ENCODE data around the gene DARS1. TPM values are rescaled to one million over a fixed set of nuclear protein-coding genes. Genes with fewer than 3 reads are reported as not detected.

DARS1 gene
- total and polyA plus RNA-seq, 5 donors from 2014 or later = 51.8 to 144 (median 128) TPM

DNA sequence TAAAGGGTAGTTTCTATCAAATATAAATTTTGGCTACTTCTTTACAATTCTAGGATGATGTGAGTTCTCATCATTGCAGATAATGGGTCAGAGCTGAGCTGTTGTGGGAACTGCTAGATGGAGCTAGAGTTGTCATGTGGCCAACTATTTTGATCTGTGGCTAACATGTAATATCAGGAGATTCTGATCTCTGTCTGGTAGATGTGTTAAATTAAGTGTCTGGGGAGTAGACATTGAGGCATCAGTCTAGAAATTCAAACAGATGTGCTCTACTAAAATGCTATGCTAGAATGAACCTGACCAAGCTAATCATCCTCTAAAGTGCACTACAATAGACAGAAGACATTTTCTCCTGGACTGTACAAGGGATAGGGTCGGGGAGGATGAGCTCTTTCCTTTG is 30.3 kb upstream of the DARS1 start:
- peaks cover 6% of the 10 kb centered on the region for H3K27me3 Mint-ChIP-seq
- H3K4me3 ChIP-seq (ENCODE audit: low read depth, low read length) = no peak overlapping the region
- no peaks in the 10 kb centered on the region for H3K27me3 ChIP-seq (ENCODE audit: control insufficient read depth, insufficient read depth, low read length)
- ATAC-seq (ENCODE audit: low read depth in 2 of 2) (no peak), DNase-seq (no peak)
- no peaks in the 10 kb centered on the region for H3K36me3 ChIP-seq (ENCODE audit: control insufficient read depth, insufficient read depth, low read length)
- H3K36me3 Mint-ChIP-seq = no peaks in the 10 kb centered on the region
- no peaks in the 10 kb centered on the region for H3K9me3 ChIP-seq (ENCODE audit: control insufficient read depth in 2 of 2, low read length in 2 of 2)
- peak overlapping the region in 1 of 3 donors; percentile 49 for H3K27ac Mint-ChIP-seq
- H3K9me3 Mint-ChIP-seq = peaks cover 0 to 1% (median 0%) of the 10 kb centered on the region in 7 donors
- H3K4me1 ChIP-seq (ENCODE audit: control insufficient read depth, insufficient read depth, low read length, poor library complexity, severe bottlenecking) = no peaks in the 10 kb centered on the region
- no peak overlapping the region for H3K27ac ChIP-seq (ENCODE audit: insufficient read depth, low read length, poor library complexity, severe bottlenecking)
- peaks cover 0 to 17% (median 10%) of the 10 kb centered on the region in 4 donors for H3K4me1 Mint-ChIP-seq
- H3K4me3 Mint-ChIP-seq = no peak overlapping the region

DNA sequence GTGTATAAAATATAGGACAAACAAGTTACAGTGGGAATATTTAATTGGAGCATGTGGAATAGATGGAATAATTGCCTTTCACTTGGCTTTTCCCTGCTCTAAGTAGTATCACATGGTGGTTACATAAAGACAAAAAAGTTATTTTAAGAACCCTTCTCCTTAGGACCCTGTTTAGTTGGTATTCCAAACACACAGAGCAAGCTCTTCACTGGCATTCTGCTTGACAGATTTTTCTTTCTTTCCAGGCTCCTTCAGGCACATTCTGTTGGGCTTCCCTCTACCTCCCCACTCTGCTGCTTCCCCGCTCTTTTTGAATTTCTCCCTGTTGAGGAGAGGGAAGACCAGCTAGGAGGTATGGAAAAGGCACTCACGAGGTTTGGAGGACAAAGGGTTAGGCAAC is 29.0 kb upstream of the DARS1 start:
- Mint-ChIP-seq H3K4me1 (peaks cover 0 to 16% (median 8%) of the 10 kb centered on the region in 4 donors), H3K27me3 (peaks cover 6% of the 10 kb centered on the region), H3K9me3 (peaks cover 0 to 1% (median 0%) of the 10 kb centered on the region in 7 donors), H3K4me3 (no peak overlapping the region), H3K36me3 (no peaks in the 10 kb centered on the region), H3K27ac (no peak overlapping the region)
- Histone ChIP-seq H3K4me3 (ENCODE audit: low read depth, low read length) (no peak overlapping the region), H3K9me3 (ENCODE audit: control insufficient read depth in 2 of 2, low read length in 2 of 2) (no peaks in the 10 kb centered on the region), H3K4me1 (ENCODE audit: control insufficient read depth, insufficient read depth, low read length, poor library complexity, severe bottlenecking) (no peaks in the 10 kb centered on the region), H3K36me3 (ENCODE audit: control insufficient read depth, insufficient read depth, low read length) (no peaks in the 10 kb centered on the region), H3K27ac (ENCODE audit: insufficient read depth, low read length, poor library complexity, severe bottlenecking) (no peak overlapping the region), H3K27me3 (ENCODE audit: control insufficient read depth, insufficient read depth, low read length) (no peaks in the 10 kb centered on the region)
- no peak for DNase-seq
- no peak for ATAC-seq (ENCODE audit: low read depth in 2 of 2)

DNA sequence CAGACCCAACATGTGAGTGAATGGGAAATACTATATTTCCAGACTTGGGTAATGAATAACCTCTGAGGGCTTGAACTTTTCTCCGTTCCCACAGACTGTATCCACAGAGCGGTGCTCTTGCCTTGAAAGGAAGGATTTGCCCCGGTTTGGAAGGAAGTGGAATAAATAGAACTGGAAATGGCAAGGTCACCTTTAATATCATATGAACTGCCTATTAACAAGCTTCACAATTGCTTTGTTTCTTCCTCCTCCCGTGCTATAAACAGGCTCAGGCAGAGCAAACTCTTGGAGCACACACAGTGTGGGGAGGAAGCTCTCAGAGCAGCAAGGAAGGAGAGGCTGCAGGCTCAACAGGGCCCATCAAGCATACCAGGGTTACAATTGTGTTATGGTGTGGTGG is 28.5 kb upstream of the DARS1 start:
- no peak overlapping the region for H3K4me3 ChIP-seq (ENCODE audit: low read depth, low read length)
- Mint-ChIP-seq H3K27ac (no peak overlapping the region), H3K36me3 (no peaks in the 10 kb centered on the region), H3K9me3 (peaks cover 0 to 1% (median 0%) of the 10 kb centered on the region in 7 donors), H3K4me3 (no peak overlapping the region), H3K4me1 (peaks cover 0 to 14% (median 7%) of the 10 kb centered on the region in 4 donors), H3K27me3 (peaks cover 6% of the 10 kb centered on the region)
- ATAC-seq (ENCODE audit: low read depth in 2 of 2) = no peak
- no peak for DNase-seq
- H3K27me3 ChIP-seq (ENCODE audit: control insufficient read depth, insufficient read depth, low read length) = no peaks in the 10 kb centered on the region
- no peak overlapping the region for H3K27ac ChIP-seq (ENCODE audit: insufficient read depth, low read length, poor library complexity, severe bottlenecking)
- H3K9me3 ChIP-seq (ENCODE audit: control insufficient read depth in 2 of 2, low read length in 2 of 2) = no peaks in the 10 kb centered on the region
- H3K36me3 ChIP-seq (ENCODE audit: control insufficient read depth, insufficient read depth, low read length) = no peaks in the 10 kb centered on the region
- H3K4me1 ChIP-seq (ENCODE audit: control insufficient read depth, insufficient read depth, low read length, poor library complexity, severe bottlenecking) = no peaks in the 10 kb centered on the region

DNA sequence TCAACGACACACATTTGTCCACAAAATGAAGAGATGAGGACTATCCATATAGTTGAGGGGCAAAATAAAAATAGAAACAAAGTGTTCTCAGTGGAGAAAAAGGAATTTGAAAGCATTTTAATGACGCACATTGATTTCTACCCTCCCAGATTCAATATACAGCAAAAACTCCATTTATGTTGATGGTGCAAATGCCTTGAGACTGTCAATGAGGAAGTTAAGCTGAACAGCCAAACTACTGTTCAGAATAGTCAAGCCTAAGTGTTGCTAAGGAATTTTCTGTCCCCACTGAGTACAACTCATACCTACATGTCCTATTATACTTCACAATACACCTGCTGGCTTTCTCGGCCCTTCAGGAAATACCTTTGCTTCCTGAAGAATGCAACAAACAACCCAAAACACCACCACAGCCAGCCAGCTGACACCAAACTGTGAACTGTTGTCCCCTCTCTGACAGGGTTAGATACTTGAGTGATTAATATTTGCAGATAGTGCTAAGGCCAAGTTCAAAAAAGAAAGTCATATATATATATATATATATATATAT is 27.8 kb upstream of the DARS1 start:
- peaks cover 1% of the 10 kb centered on the region for H3K27me3 Mint-ChIP-seq
- Histone ChIP-seq H3K4me1 (ENCODE audit: control insufficient read depth, insufficient read depth, low read length, poor library complexity, severe bottlenecking) (peaks cover 6% of the 10 kb centered on the region), H3K36me3 (ENCODE audit: control insufficient read depth, insufficient read depth, low read length) (no peaks in the 10 kb centered on the region), H3K27ac (ENCODE audit: insufficient read depth, low read length, poor library complexity, severe bottlenecking) (no peak overlapping the region), H3K27me3 (ENCODE audit: control insufficient read depth, insufficient read depth, low read length) (no peaks in the 10 kb centered on the region), H3K4me3 (ENCODE audit: low read depth, low read length) (no peak overlapping the region), H3K9me3 (ENCODE audit: control insufficient read depth in 2 of 2, low read length in 2 of 2) (no peaks in the 10 kb centered on the region)
- H3K36me3 Mint-ChIP-seq = no peaks in the 10 kb centered on the region
- no peak overlapping the region for H3K4me3 Mint-ChIP-seq
- H3K9me3 Mint-ChIP-seq = peaks cover 0 to 1% (median 0%) of the 10 kb centered on the region in 7 donors
- ATAC-seq (ENCODE audit: low read depth in 2 of 2) (no peak), DNase-seq (no peak)
- peaks cover 0 to 19% (median 14%) of the 10 kb centered on the region in 4 donors for H3K4me1 Mint-ChIP-seq
- H3K27ac Mint-ChIP-seq = peak overlapping the region in 1 of 3 donors; percentile 6

DNA sequence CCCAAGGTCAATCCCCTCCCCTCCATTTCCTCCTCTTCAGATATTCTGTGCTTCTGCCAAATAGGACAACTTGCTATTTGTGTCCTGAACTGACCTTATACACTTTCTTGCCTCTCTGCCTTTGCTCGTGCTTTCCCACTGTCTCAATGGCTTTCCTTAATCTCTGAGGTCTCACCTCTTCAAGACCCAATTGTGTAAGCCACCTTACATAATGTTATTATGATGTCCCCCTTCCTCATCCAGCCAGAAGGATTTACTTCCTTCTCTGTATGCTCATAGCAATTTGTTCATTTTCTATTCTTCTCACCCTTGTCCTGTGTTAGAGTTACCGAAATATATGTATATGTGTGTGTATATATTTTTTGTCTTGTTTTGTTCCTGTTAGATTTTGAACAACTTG is 26.9 kb upstream of the DARS1 start:
- no peak for DNase-seq
- Mint-ChIP-seq H3K4me3 (no peak overlapping the region), H3K36me3 (no peaks in the 10 kb centered on the region), H3K27ac (no peak overlapping the region), H3K9me3 (peaks cover 0 to 1% (median 0%) of the 10 kb centered on the region in 7 donors), H3K4me1 (peaks cover 0 to 25% (median 17%) of the 10 kb centered on the region in 4 donors), H3K27me3 (no peaks in the 10 kb centered on the region)
- no peak for ATAC-seq (ENCODE audit: low read depth in 2 of 2)
- no peak overlapping the region for H3K27ac ChIP-seq (ENCODE audit: insufficient read depth, low read length, poor library complexity, severe bottlenecking)
- no peaks in the 10 kb centered on the region for H3K27me3 ChIP-seq (ENCODE audit: control insufficient read depth, insufficient read depth, low read length)
- no peaks in the 10 kb centered on the region for H3K36me3 ChIP-seq (ENCODE audit: control insufficient read depth, insufficient read depth, low read length)
- no peak overlapping the region for H3K4me3 ChIP-seq (ENCODE audit: low read depth, low read length)
- H3K9me3 ChIP-seq (ENCODE audit: control insufficient read depth in 2 of 2, low read length in 2 of 2) = no peaks in the 10 kb centered on the region
- H3K4me1 ChIP-seq (ENCODE audit: control insufficient read depth, insufficient read depth, low read length, poor library complexity, severe bottlenecking) = peaks cover 13% of the 10 kb centered on the region

DNA sequence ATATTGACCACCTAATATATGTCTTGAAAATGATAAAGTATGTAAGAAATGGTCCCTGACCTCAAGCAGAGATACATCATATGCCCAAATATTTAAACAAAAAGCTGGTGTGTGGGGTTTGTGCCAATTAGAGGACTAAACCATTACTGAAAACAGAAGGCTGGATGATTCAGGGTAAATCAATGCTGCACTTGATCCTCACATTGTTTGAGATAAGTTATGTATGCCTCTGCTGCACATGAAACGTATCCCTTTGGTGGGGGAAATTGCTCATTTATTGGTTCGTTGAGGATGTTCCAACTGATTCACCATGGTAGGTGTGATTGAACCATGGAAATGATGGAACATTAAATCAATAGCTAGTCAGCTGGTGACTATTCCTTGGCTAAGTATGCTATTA is 24.7 kb upstream of the DARS1 start:
- Histone ChIP-seq H3K4me1 (ENCODE audit: control insufficient read depth, insufficient read depth, low read length, poor library complexity, severe bottlenecking) (peaks cover 13% of the 10 kb centered on the region), H3K4me3 (ENCODE audit: low read depth, low read length) (no peak overlapping the region), H3K27me3 (ENCODE audit: control insufficient read depth, insufficient read depth, low read length) (no peaks in the 10 kb centered on the region), H3K27ac (ENCODE audit: insufficient read depth, low read length, poor library complexity, severe bottlenecking) (no peak overlapping the region), H3K9me3 (ENCODE audit: control insufficient read depth in 2 of 2, low read length in 2 of 2) (no peaks in the 10 kb centered on the region), H3K36me3 (ENCODE audit: control insufficient read depth, insufficient read depth, low read length) (no peaks in the 10 kb centered on the region)
- Mint-ChIP-seq H3K4me3 (no peak overlapping the region), H3K9me3 (no peaks in the 10 kb centered on the region), H3K36me3 (no peaks in the 10 kb centered on the region), H3K27ac (peak overlapping the region in 1 of 3 donors; percentile 16), H3K27me3 (no peaks in the 10 kb centered on the region), H3K4me1 (peaks cover 0 to 18% (median 16%) of the 10 kb centered on the region in 4 donors)
- DNase-seq (no peak), ATAC-seq (ENCODE audit: low read depth in 2 of 2) (no peak)

DNA sequence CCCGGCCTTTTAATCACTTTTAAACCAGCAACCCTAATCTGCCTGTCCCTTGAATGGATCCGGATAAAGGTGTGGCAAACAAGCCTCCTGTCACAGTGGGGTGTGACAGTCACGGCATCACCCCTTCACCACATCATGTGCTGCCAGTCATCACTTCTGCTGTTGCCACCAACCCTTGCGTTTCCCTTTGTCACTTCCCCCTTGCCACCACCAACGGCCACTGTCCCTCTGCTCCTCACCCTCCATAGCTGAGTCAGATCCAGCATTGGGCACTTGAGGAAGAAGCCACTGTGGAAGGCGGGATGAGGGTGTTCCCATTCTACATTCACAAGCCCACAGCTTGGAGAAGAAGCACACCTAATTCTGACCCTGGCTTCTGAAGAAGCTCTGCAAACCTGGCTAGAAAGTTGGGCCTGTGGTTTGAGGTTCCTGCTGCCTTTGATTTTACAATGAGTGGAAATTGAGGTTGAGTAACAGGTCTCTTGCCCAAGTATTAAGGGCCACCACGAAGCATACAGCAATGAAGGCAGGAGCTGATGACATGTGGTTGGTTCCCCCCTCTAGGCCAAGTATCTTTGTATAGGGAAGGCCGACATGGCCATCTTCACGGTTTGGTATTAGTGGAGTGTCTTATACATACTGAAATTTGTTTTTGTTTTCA is 22.9 kb upstream of the DARS1 start:
- Mint-ChIP-seq H3K27me3 (no peaks in the 10 kb centered on the region), H3K27ac (peak overlapping the region; percentile 90 to 98 (median 96)), H3K9me3 (no peaks in the 10 kb centered on the region), H3K4me1 (peaks cover 6 to 19% (median 16%) of the 10 kb centered on the region in 4 donors), H3K4me3 (peak overlapping the region in 2 of 4 donors; percentile 56 to 74), H3K36me3 (peaks cover 7% of the 10 kb centered on the region)
- Histone ChIP-seq H3K4me3 (ENCODE audit: low read depth, low read length) (no peak overlapping the region), H3K4me1 (ENCODE audit: control insufficient read depth, insufficient read depth, low read length, poor library complexity, severe bottlenecking) (peaks cover 13% of the 10 kb centered on the region), H3K9me3 (ENCODE audit: control insufficient read depth in 2 of 2, low read length in 2 of 2) (no peaks in the 10 kb centered on the region), H3K36me3 (ENCODE audit: control insufficient read depth, insufficient read depth, low read length) (no peaks in the 10 kb centered on the region), H3K27ac (ENCODE audit: insufficient read depth, low read length, poor library complexity, severe bottlenecking) (peak overlapping the region; percentile 50), H3K27me3 (ENCODE audit: control insufficient read depth, insufficient read depth, low read length) (no peaks in the 10 kb centered on the region)
- ATAC-seq (ENCODE audit: low read depth in 2 of 2) (peak; percentile 89 to 95), DNase-seq (peak; percentile 13 to 94 (median 65))

DNA sequence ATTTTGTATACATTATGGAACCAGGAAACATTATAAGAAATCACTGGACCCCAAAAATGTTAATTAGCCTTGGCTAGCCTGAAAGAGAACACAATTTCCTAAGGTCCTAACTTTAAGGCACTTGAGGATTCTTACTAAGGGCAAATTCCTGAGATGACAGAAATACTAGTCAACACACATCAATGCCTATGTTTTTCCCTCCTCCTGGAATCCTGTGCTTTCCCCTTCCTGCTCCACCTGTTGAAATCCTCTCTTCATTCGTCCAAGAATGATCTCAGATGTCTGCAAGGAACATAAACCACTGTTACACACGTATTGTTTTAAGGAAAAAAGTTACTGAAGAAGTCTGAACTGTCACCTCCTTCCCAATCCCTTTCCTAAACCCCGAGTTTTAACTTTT is 21.2 kb upstream of the DARS1 start:
- H3K36me3 Mint-ChIP-seq = peaks cover 7% of the 10 kb centered on the region
- no peak overlapping the region for H3K4me3 Mint-ChIP-seq
- H3K27ac Mint-ChIP-seq = peak overlapping the region in 2 of 3 donors; percentile 76 to 90
- H3K4me3 ChIP-seq (ENCODE audit: low read depth, low read length) = no peak overlapping the region
- no peaks in the 10 kb centered on the region for H3K9me3 ChIP-seq (ENCODE audit: control insufficient read depth in 2 of 2, low read length in 2 of 2)
- peaks cover 6 to 18% (median 15%) of the 10 kb centered on the region in 4 donors for H3K4me1 Mint-ChIP-seq
- H3K36me3 ChIP-seq (ENCODE audit: control insufficient read depth, insufficient read depth, low read length) = no peaks in the 10 kb centered on the region
- H3K27ac ChIP-seq (ENCODE audit: insufficient read depth, low read length, poor library complexity, severe bottlenecking) = no peak overlapping the region
- DNase-seq (no peak), ATAC-seq (ENCODE audit: low read depth in 2 of 2) (no peak)
- no peaks in the 10 kb centered on the region for H3K27me3 Mint-ChIP-seq
- H3K4me1 ChIP-seq (ENCODE audit: control insufficient read depth, insufficient read depth, low read length, poor library complexity, severe bottlenecking) = peaks cover 13% of the 10 kb centered on the region
- H3K9me3 Mint-ChIP-seq = no peaks in the 10 kb centered on the region
- no peaks in the 10 kb centered on the region for H3K27me3 ChIP-seq (ENCODE audit: control insufficient read depth, insufficient read depth, low read length)
